Mucosa of descending colon (tissue), 3 donors: ENCODE measurements around the gene DEPDC1B. TPM values are rescaled to one million over a fixed set of nuclear protein-coding genes. Genes with fewer than 3 reads are reported as not detected.

ENCODE experiments used
- ATAC-seq: fragments of 200-7000 bp; cut with Tn5 transposase; one replicate; pipeline ENCODE4 v1.9.1; 2020; ENCODE audit warnings: mild to moderate bottlenecking, moderate library complexity
- DNase-seq, 3 donors: peaks; one replicate each; pipeline ENCODE4 v3.0.0-alpha.2; 2020
- H3K36me3 ChIP-seq: fragments of 200-600 bp; one replicate; pipeline ENCODE4 v1.8.0; 2021; ENCODE audit warnings: low read depth, mild to moderate bottlenecking
- H3K4me1 ChIP-seq: fragments of 200-600 bp; one replicate; pipeline ENCODE4 v1.8.0; 2021; ENCODE audit warnings: low read depth, mild to moderate bottlenecking
- H3K4me3 ChIP-seq: fragments of 200-600 bp; one replicate; pipeline ENCODE4 v1.8.0; 2021; ENCODE audit warnings: mild to moderate bottlenecking
- H3K9me3 ChIP-seq: fragments of 200-600 bp; one replicate; pipeline ENCODE4 v1.8.0; 2021; ENCODE audit warnings: mild to moderate bottlenecking
- CTCF ChIP-seq: fragments of 200-600 bp; IDR thresholded peaks from one replicate; pipeline ENCODE4 v1.8.0; 2022; ENCODE audit warnings: antibody characterized with exemption, mild to moderate bottlenecking
- intact Hi-C, 2 donors: fragments of 100-400 bp; cut with DNase I in 1 of 2; cut with micrococcal nuclease in 1 of 2; formaldehyde crosslinking; loops; one replicate each; pipeline versions ENCODE4 v1.11.0 to v1.11.1; 2022; cut with DNase I, micrococcal nuclease
- total RNA-seq, 3 donors: library from RNA; stranded (reverse); fragmentation: NEBNext Ultra II Directional in 2 of 3; extraction: Animal tissue kit (Norgen Biotek cat#: 25700) in 2 of 3; gene quantifications; one replicate each; pipeline versions ENCODE4 v1.2.1 to v1.2.4, GENCODE V29; 2021 to 2023
- donor health status: DM: no; HTN: no; CAD: no; lungs with moderate emphysema.
- donor health status: DM: no; HTN: no; CAD: no.
- donor health status: DM: no; HTN: yes; CAD: no.

DEPDC1B gene
- total RNA-seq, 3 donors from 2014 or later: 3.4 to 9.8 (median 4.5) TPM

- no peak for DNase-seq
- intact Hi-C loops: loop anchor here in 1 of 2 donors (5.0 kb wide), 1 partner anchor 861 kb away; no protein-coding TSS in a partner anchor
- TF ChIP-seq CTCF: no peak
These were observed 31.2 kb downstream of the DEPDC1B start for GRCh38 chr5:60668686-60669304.

GRCh38 chr5:60651872-60652620 lies 47.9 kb downstream of the DEPDC1B start:
- TF ChIP-seq CTCF: no peak
- intact Hi-C loops: no loop called here

More at GRCh38 chr5:60668686-60669304, 31.2 kb downstream of the DEPDC1B start:
- H3K4me1 ChIP-seq: peaks cover 23% of the 10 kb centered on the region
- H3K36me3 ChIP-seq: no peaks in the 10 kb centered on the region
- no peak overlapping the region for H3K4me3 ChIP-seq
- H3K9me3 ChIP-seq: no peaks in the 10 kb centered on the region
- no peak for ATAC-seq

GRCh38 chr5:60649288-60649917 lies 50.6 kb downstream of the DEPDC1B start:
- intact Hi-C loops: no loop called here
- no peaks in the 10 kb centered on the region for H3K36me3 ChIP-seq
- H3K4me3 ChIP-seq: no peak overlapping the region
- H3K9me3 ChIP-seq: no peaks in the 10 kb centered on the region
- DNase-seq (peak in 1 of 3 donors; percentile 24), ATAC-seq (peak; percentile 43)
- peak; percentile 24 for TF ChIP-seq CTCF
- H3K4me1 ChIP-seq: no peaks in the 10 kb centered on the region

More at GRCh38 chr5:60651872-60652620, 47.9 kb downstream of the DEPDC1B start:
- ATAC-seq (peak; percentile 56), DNase-seq (no peak)
- Histone ChIP-seq H3K4me3 (no peak overlapping the region), H3K9me3 (no peaks in the 10 kb centered on the region), H3K4me1 (no peaks in the 10 kb centered on the region), H3K36me3 (no peaks in the 10 kb centered on the region)

- intact Hi-C loops: no loop called here
- no peaks in the 10 kb centered on the region for H3K4me1 ChIP-seq
These were observed 51.8 kb downstream of the DEPDC1B start for GRCh38 chr5:60648175-60648574.

GRCh38 chr5:60640901-60641300 lies 59.1 kb downstream of the DEPDC1B start:
- no peak for TF ChIP-seq CTCF
- no peaks in the 10 kb centered on the region for H3K9me3 ChIP-seq
- ATAC-seq (no peak), DNase-seq (no peak)
- H3K36me3 ChIP-seq: no peaks in the 10 kb centered on the region
- no peak overlapping the region for H3K4me3 ChIP-seq
- no peaks in the 10 kb centered on the region for H3K4me1 ChIP-seq
- intact Hi-C loops: no loop called here

More at GRCh38 chr5:60648175-60648574, 51.8 kb downstream of the DEPDC1B start:
- no peaks in the 10 kb centered on the region for H3K9me3 ChIP-seq
- TF ChIP-seq CTCF: no peak
- ATAC-seq: no peak
- no peak overlapping the region for H3K4me3 ChIP-seq
- no peaks in the 10 kb centered on the region for H3K36me3 ChIP-seq
- DNase-seq: no peak
